Islet precursor cell (in vitro differentiated cells): Measurements from ENCODE around the gene SSTR3.

ENCODE experiments used
- DNase-seq: peaks from one replicate; pipeline ENCODE4 v3.0.0-alpha.2; 2018

SSTR3 gene

GRCh38 chr22:37179126-37179470, 33.2 kb downstream of the SSTR3 start:
- DNase-seq, result no peak

- peak; percentile 72 for DNase-seq
These were observed 33.7 kb downstream of the SSTR3 start for GRCh38 chr22:37178350-37179125.

GRCh38 chr22:37177755-37178154, 34.5 kb downstream of the SSTR3 start:
- no peak for DNase-seq

GRCh38 chr22:37177221-37177620, 35.1 kb downstream of the SSTR3 start:
- no peak for DNase-seq

- DNase-seq, result no peak
These were observed 35.7 kb downstream of the SSTR3 start for GRCh38 chr22:37176464-37177061.

- DNase-seq, result peak; percentile 39
These were observed 36.6 kb downstream of the SSTR3 start for GRCh38 chr22:37175414-37176281.

- DNase-seq, result peak; percentile 29
These were observed 37.3 kb downstream of the SSTR3 start for GRCh38 chr22:37174964-37175363.

- DNase-seq, result peak; percentile 43
These were observed 38.6 kb downstream of the SSTR3 start for GRCh38 chr22:37173709-37174108.

- peak; percentile 42 for DNase-seq
These were observed 39.7 kb downstream of the SSTR3 start for GRCh38 chr22:37172266-37173245.

GRCh38 chr22:37171662-37172061, 40.6 kb downstream of the SSTR3 start:
- peak; percentile 35 for DNase-seq

GRCh38 chr22:37170689-37171405, 41.4 kb downstream of the SSTR3 start:
- DNase-seq, result peak; percentile 6

GRCh38 chr22:37169947-37170688, 42.2 kb downstream of the SSTR3 start:
- peak; percentile 44 for DNase-seq

GRCh38 chr22:37169406-37169805, 42.9 kb downstream of the SSTR3 start:
- DNase-seq, result peak; percentile 23

- peak; percentile 24 for DNase-seq
These were observed 44.2 kb downstream of the SSTR3 start for GRCh38 chr22:37167981-37168647.

- peak; percentile 43 for DNase-seq
These were observed 44.9 kb downstream of the SSTR3 start for GRCh38 chr22:37167176-37167980.

GRCh38 chr22:37166675-37167066, 45.6 kb downstream of the SSTR3 start:
- peak; percentile 87 for DNase-seq

- no peak for DNase-seq
These were observed 46.2 kb downstream of the SSTR3 start for GRCh38 chr22:37165940-37166674.

- DNase-seq, result no peak
These were observed 47.2 kb downstream of the SSTR3 start for GRCh38 chr22:37165066-37165465.

GRCh38 chr22:37164505-37164887, 47.8 kb downstream of the SSTR3 start:
- no peak for DNase-seq
